IMR-90 (cell line): ENCODE data around the gene VBP1. TPM values are rescaled to one million over a fixed set of nuclear protein-coding genes. Genes with fewer than 3 reads are reported as not detected.

Source experiments
- ATAC-seq: fragments of 200-7000 bp; cut with Tn5 transposase; 2 replicates; pipeline ENCODE4 v1.9.1; 2020; ENCODE audit warnings: low read depth, mild to moderate bottlenecking, moderate library complexity
- BruUV-seq: library from RNA; stranded (reverse); fragments of 400-500 nt; replicated peaks from 2 replicates; lab custom pipeline; 2021; lab: Mats Ljungman, UMichigan
- CTCF ChIA-PET: fragments of 300-600 bp; formaldehyde crosslinking; extraction: SDS; loops from one replicate; lab custom pipeline; 2021; ENCODE audit warnings: antibody characterized with exemption; lab: Yijun Ruan, JAX
- POLR2A ChIA-PET: fragments of 300-600 bp; sonication (Branson Sonifier 250); formaldehyde crosslinking; loops from one replicate; lab custom pipeline; 2022; ENCODE audit warnings: antibody characterized with exemption; ENCODE audit not compliant: unreplicated experiment; lab: Charles Lee
- DNase-seq: peaks from one replicate; pipeline ENCODE4 v3.0.0; 2013
- H2AFZ ChIP-seq: replicated peaks from 2 replicates; pipeline ENCODE3; 2013; ENCODE audit warnings: low read length, mild to moderate bottlenecking; ENCODE audit not compliant: poor library complexity
- H2AK5ac ChIP-seq: 2 replicates; pipeline ENCODE4 v1.6.1; 2013; ENCODE audit warnings: low read depth, low read length, inconsistent platforms
- H2AK9ac ChIP-seq: replicated peaks from 2 replicates; pipeline ENCODE3; 2013; ENCODE audit warnings: mild to moderate bottlenecking, low read depth, low read length, moderate library complexity; ENCODE audit not compliant: poor library complexity
- H2BK120ac ChIP-seq: 2 replicates; pipeline ENCODE4 v1.6.1; 2013; ENCODE audit warnings: low read depth, low read length, inconsistent platforms
- H2BK15ac ChIP-seq: 3 replicates; pipeline ENCODE4 v1.6.1; 2013; ENCODE audit warnings: low read depth, low read length, inconsistent platforms
- H2BK20ac ChIP-seq: 2 replicates; pipeline ENCODE4 v1.6.1; 2013; ENCODE audit warnings: low read depth, mild to moderate bottlenecking, inconsistent platforms, low read length, moderate library complexity
- H2BK5ac ChIP-seq: 2 replicates; pipeline ENCODE4 v1.6.1; 2013; ENCODE audit warnings: mild to moderate bottlenecking, low read depth, low read length, inconsistent platforms; ENCODE audit not compliant: poor library complexity, severe bottlenecking
- H3K14ac ChIP-seq: replicated peaks from 2 replicates; pipeline ENCODE4 v1.6.1; 2013; ENCODE audit warnings: low read depth, low read length, inconsistent platforms
- H3K18ac ChIP-seq: 2 replicates; pipeline ENCODE4 v1.6.1; 2013; ENCODE audit warnings: low read depth, low read length, control low read depth
- H3K23ac ChIP-seq: 2 replicates; pipeline ENCODE4 v1.6.1; 2013; ENCODE audit warnings: low read depth, low read length, inconsistent platforms
- H3K27ac ChIP-seq: 2 replicates; pipeline ENCODE4 v1.5.1; 2013; ENCODE audit warnings: mild to moderate bottlenecking, control low read depth, low read length; ENCODE audit not compliant: insufficient read depth
- H3K27me3 ChIP-seq: 2 replicates; pipeline ENCODE4 v1.6.1; 2013; ENCODE audit warnings: low read length; ENCODE audit not compliant: control insufficient read depth, insufficient read depth
- H3K36me3 ChIP-seq: 2 replicates; pipeline ENCODE4 v1.6.1; 2013; ENCODE audit warnings: low read length, mixed read lengths; ENCODE audit not compliant: control insufficient read depth, insufficient read depth
- H3K4ac ChIP-seq: 2 replicates; pipeline ENCODE4 v1.6.1; 2013; ENCODE audit warnings: low read depth, low read length, inconsistent platforms
- H3K4me1 ChIP-seq: 2 replicates; pipeline ENCODE4 v1.6.1; 2013; ENCODE audit warnings: low read length, mixed read lengths; ENCODE audit not compliant: control insufficient read depth, insufficient read depth
- H3K4me2 ChIP-seq: 2 replicates; pipeline ENCODE4 v1.6.1; 2013; ENCODE audit warnings: low read depth, mild to moderate bottlenecking, control low read depth, low read length, moderate library complexity
- H3K4me3 ChIP-seq: 2 replicates; pipeline ENCODE4 v1.5.1; 2013; ENCODE audit warnings: low read depth, mild to moderate bottlenecking, control low read depth, low read length, moderate library complexity; ENCODE audit not compliant: insufficient read depth
- H3K56ac ChIP-seq: 2 replicates; pipeline ENCODE4 v1.6.1; 2013; ENCODE audit warnings: low read length, inconsistent platforms; ENCODE audit not compliant: insufficient read depth; ENCODE audit errors: extremely low read depth
- H3K79me1 ChIP-seq, 2 experiments: 2 replicates each; pipeline ENCODE4 v1.6.1; 2013; ENCODE audit warnings: low read length in 2 of 2, inconsistent platforms in 1 of 2, low read depth in 1 of 2
- H3K9ac ChIP-seq: 2 replicates; pipeline ENCODE4 v1.6.1; 2013; ENCODE audit warnings: low read depth, low read length, control low read depth
- H3K9me1 ChIP-seq: 2 replicates; pipeline ENCODE4 v1.6.1; 2013; ENCODE audit warnings: low read length, inconsistent platforms; ENCODE audit not compliant: insufficient read depth
- H3K9me3 ChIP-seq: 2 replicates; pipeline ENCODE4 v1.6.1; 2013; ENCODE audit warnings: low read length; ENCODE audit not compliant: control insufficient read depth, insufficient read depth
- H4K20me1 ChIP-seq: 2 replicates; pipeline ENCODE4 v1.6.1; 2013; ENCODE audit warnings: low read length, inconsistent platforms; ENCODE audit not compliant: insufficient read depth
- H4K5ac ChIP-seq: 2 replicates; pipeline ENCODE4 v1.6.1; 2013; ENCODE audit warnings: mild to moderate bottlenecking, low read depth, low read length, control low read depth
- H4K8ac ChIP-seq, 2 experiments: 2 replicates each; pipeline ENCODE4 v1.6.1; 2013; ENCODE audit warnings: low read depth in 2 of 2, low read length in 2 of 2, control low read depth in 1 of 2, inconsistent platforms in 1 of 2
- H4K91ac ChIP-seq: 2 replicates; pipeline ENCODE4 v1.6.1; 2013; ENCODE audit warnings: low read depth, low read length, inconsistent platforms; ENCODE audit not compliant: insufficient read depth
- CEBPB ChIP-seq: IDR thresholded peaks from 2 replicates; pipeline ENCODE4 v1.6.1; 2012; ENCODE audit warnings: low read depth, low read length, improper control_type of control experiment
- MXI1 ChIP-seq: IDR thresholded peaks from 2 replicates; pipeline ENCODE4 v1.6.1; 2012; ENCODE audit warnings: low read depth, mild to moderate bottlenecking, low read length, moderate library complexity, borderline replicate concordance
- NFE2L2 ChIP-seq: fragments of 150-350 bp; IDR thresholded peaks from 2 replicates; pipeline ENCODE4 v1.6.1; 2016; ENCODE audit warnings: low read depth, mild to moderate bottlenecking, low read length
- POLR2A ChIP-seq: IDR thresholded peaks from 2 replicates; pipeline ENCODE4 v1.6.1; 2012; ENCODE audit warnings: mild to moderate bottlenecking, low read depth, low read length
- SMC3 ChIP-seq: fragments of 150-350 bp; IDR thresholded peaks from 2 replicates; pipeline ENCODE4 v1.6.1; 2016; ENCODE audit warnings: low read depth, mild to moderate bottlenecking, antibody characterized with exemption, low read length, moderate library complexity
- WGBS, 2 experiments: methylation state at CpG; one replicate each; pipeline versions ENCODE4 v1.1.5 to v1.1.7; 2013; ENCODE audit warnings: missing lambda C conversion rate in 2 of 2; ENCODE audit not compliant: insufficient read length in 1 of 2; ENCODE audit errors: extremely low coverage in 2 of 2; 5-methylcytosine and 5-hydroxymethylcytosine counted together
- dilution Hi-C: fragments of 300-500 bp; cut with HindIII; formaldehyde crosslinking; loops from one replicate; pipeline ENCODE4 v1.14.3; 2018; ENCODE audit warnings: low sequenced_read_pairs; ENCODE audit not compliant: unreplicated experiment
- in situ Hi-C: fragments of 300-500 bp; cut with MboI; formaldehyde crosslinking; loops from 3 replicates; pipeline ENCODE4 v1.14.3; 2019; ENCODE audit warnings: low sequenced_read_pairs, inconsistent platforms, mixed read lengths
- intact Hi-C: fragments of 100-400 bp; cut with micrococcal nuclease; formaldehyde crosslinking; loops from 2 replicates; pipeline ENCODE4 v1.10.0; 2022
- polyA plus RNA-seq, 3 experiments: library from polyadenylated mRNA; depleted of rRNA; stranded (reverse); fragments of >200 nt; gene quantifications; 2 replicates each; pipeline ENCODE4 v1.2.3, GENCODE V29; 2012; ENCODE audit warnings: low replicate concordance in 1 of 3
- total RNA-seq: library from RNA; depleted of rRNA; stranded (reverse); fragments of >200 nt; gene quantifications from 2 replicates; pipeline ENCODE4 v1.2.3, GENCODE V29; 2012
- TF ChIP-seq, protein P1 (sequence below): fragments of 150-350 bp; IDR thresholded peaks from 2 replicates; pipeline ENCODE4 v1.6.1; 2016; ENCODE audit warnings: low read depth, mild to moderate bottlenecking, low read length, moderate library complexity, borderline replicate concordance

Gene VBP1
- total and polyA plus RNA-seq, 2 of the 4 experiments (the other 2 are of a cell fraction), result 30.8 to 42.3 TPM

DNA sequence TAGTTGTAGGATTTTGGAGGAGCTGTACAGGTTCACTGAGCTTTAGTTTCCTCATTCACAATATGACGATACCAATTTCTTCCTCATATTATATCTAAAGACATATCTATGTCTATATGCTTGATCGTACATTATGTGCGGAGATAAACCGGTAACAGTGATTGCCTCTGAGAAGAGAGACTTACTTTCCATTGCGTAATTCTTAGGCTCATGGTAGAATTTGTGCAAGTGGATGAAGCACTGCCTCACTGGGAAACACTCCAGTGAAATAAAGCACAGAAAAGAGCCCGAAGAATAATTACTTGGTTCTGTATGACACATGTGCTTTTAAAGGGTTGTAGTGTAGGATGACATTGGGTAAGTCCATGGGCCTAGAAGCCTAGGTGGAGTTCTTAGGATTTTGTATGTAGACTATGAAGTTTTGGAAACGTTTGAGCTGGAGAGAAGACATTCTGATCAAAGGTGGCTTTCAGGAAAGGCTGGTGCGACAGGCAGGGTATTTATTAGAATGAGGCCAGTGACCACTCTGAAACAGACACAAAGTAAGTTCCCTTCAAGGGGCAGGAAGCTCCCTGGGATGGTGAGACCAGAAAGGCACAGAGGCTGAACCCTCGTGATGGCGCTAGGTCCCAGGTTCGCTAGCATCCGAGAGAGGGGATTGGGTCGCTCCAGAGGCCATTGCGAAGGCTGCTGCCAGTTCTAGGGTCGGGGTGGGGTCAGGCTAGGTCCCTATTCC is 649 bp upstream of the VBP1 start:
- Histone ChIP-seq H4K20me1 (peaks cover 4% of the 10 kb centered on the region), H4K91ac (peak overlapping the region; percentile 84), H3K27ac (peak overlapping the region; percentile 83), H2BK5ac (peak overlapping the region; percentile 63), H4K5ac (peak overlapping the region; percentile 96), H2BK20ac (no peak overlapping the region), H3K4me1 (no peaks in the 10 kb centered on the region), H3K9me1 (no peaks in the 10 kb centered on the region), H3K4me3 (peak overlapping the region; percentile 86), H3K56ac (0 out of 2 replicates have a peak overlapping the region, but pooled peaks have one; percentile 1), H3K4ac (peak overlapping the region; percentile 74), H4K8ac (peak overlapping the region; percentile 81 to 95), H3K23ac (peak overlapping the region; percentile 63; the same call in 1 of the 2 replicates), H3K18ac (peak overlapping the region; percentile 66; the same call in 1 of the 2 replicates), H3K14ac (peak overlapping the region; percentile 54; the same call in 1 of the 2 replicates), H3K9me3 (no peaks in the 10 kb centered on the region), H2AFZ (peak overlapping the region; percentile 88), H3K4me2 (peak overlapping the region; percentile 83), H3K9ac (peak overlapping the region; percentile 75), H2AK9ac (no peak overlapping the region), H3K27me3 (no peaks in the 10 kb centered on the region), H2AK5ac (no peak overlapping the region), H3K79me1 (no peaks in the 10 kb centered on the region; a peak in 2 of 4 replicates), H2BK120ac (no peak overlapping the region), H3K36me3 (no peaks in the 10 kb centered on the region; the same call in 1 of the 2 replicates), H2BK15ac (no peak overlapping the region)
- POLR2A ChIA-PET, result no interaction called here
- peak; percentile 12 for ATAC-seq
- CTCF ChIA-PET, result interaction anchor here (1.1 kb wide), 1 partner anchor 23 kb away, joined by 3 read pairs; no protein-coding TSS in a partner anchor
- in situ Hi-C loops (no loop called here), dilution Hi-C loops (no loop called here), intact Hi-C loops (loop anchor here (2.0 to 10.0 kb wide), 2 partner anchors 121 to 605 kb away; no protein-coding TSS in a partner anchor)
- no peak for DNase-seq
- no TSS peak for BruUV-seq
- WGBS, 2 experiments, result 52% methylated on average over 7 of the region's 15 CpGs; no CpG with 5 or more reads in 1 of the 2 experiments
- TF ChIP-seq POLR2A (no peak), MXI1 (no peak), NFE2L2 (no peak), SMC3 (no peak), CEBPB (peak; percentile 76)
- TF ChIP-seq, protein P1, sequence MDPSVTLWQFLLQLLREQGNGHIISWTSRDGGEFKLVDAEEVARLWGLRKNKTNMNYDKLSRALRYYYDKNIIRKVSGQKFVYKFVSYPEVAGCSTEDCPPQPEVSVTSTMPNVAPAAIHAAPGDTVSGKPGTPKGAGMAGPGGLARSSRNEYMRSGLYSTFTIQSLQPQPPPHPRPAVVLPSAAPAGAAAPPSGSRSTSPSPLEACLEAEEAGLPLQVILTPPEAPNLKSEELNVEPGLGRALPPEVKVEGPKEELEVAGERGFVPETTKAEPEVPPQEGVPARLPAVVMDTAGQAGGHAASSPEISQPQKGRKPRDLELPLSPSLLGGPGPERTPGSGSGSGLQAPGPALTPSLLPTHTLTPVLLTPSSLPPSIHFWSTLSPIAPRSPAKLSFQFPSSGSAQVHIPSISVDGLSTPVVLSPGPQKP, result no peak
